OCI-LY7 (cell line): ENCODE results near the gene AKT3. TPM values are rescaled to one million over a fixed set of nuclear protein-coding genes. Genes with fewer than 3 reads are reported as not detected.
"Not testable (repeated sequence)": the region's sequence is repeated elsewhere in the genome, so short reads cannot be mapped to it uniquely, and the experiment has no call there.

Source experiments
- BruUV-seq: library from RNA; stranded (reverse); fragments of 400-500 nt; replicated peaks from 2 replicates; lab custom pipeline; 2021; lab: Mats Ljungman, UMichigan
- CTCF ChIA-PET: fragments of 300-600 bp; sonication (Branson Sonifier 250); formaldehyde crosslinking; loops from one replicate; lab custom pipeline; 2022; ENCODE audit warnings: antibody characterized with exemption; ENCODE audit not compliant: unreplicated experiment; lab: Charles Lee
- POLR2A ChIA-PET: fragments of 300-600 bp; sonication (Branson Sonifier 250); formaldehyde crosslinking; loops from one replicate; lab custom pipeline; 2022; ENCODE audit warnings: antibody characterized with exemption; lab: Charles Lee
- DNase-seq: peaks from one replicate; pipeline ENCODE4 v3.0.0-alpha.2; 2015; ENCODE audit warnings: low spot score
- H2AFZ ChIP-seq: fragments of 200-600 bp; sonication (generic), shearing (Covaris generic); 2 replicates; pipeline ENCODE4 v1.6.1; 2014; ENCODE audit warnings: mild to moderate bottlenecking, antibody characterized with exemption, low read length, moderate library complexity
- H3K27ac ChIP-seq: fragments of 200-600 bp; sonication (generic); 2 replicates; pipeline ENCODE4 v1.5.1; 2014; ENCODE audit warnings: mixed run types, low read depth, mild to moderate bottlenecking, moderate library complexity, low read length, inconsistent platforms; ENCODE audit not compliant: poor library complexity, severe bottlenecking
- H3K36me3 ChIP-seq: fragments of 200-600 bp; sonication (generic); 2 replicates; pipeline ENCODE4 v1.6.1; 2014; ENCODE audit warnings: mild to moderate bottlenecking, antibody characterized with exemption, low read length, moderate library complexity, mixed read lengths; ENCODE audit not compliant: insufficient read depth
- H3K4me1 ChIP-seq: fragments of 200-600 bp; sonication (generic); 2 replicates; pipeline ENCODE4 v1.5.1; 2014; ENCODE audit warnings: mild to moderate bottlenecking, low read length; ENCODE audit not compliant: insufficient read depth, poor library complexity, severe bottlenecking
- H3K4me2 ChIP-seq: fragments of 200-600 bp; sonication (generic); 2 replicates; pipeline ENCODE4 v1.6.1; 2014; ENCODE audit warnings: mild to moderate bottlenecking, low read length
- H3K4me3 ChIP-seq: fragments of 200-600 bp; sonication (generic); 2 replicates; pipeline ENCODE4 v1.5.1; 2014; ENCODE audit warnings: mild to moderate bottlenecking, low read depth, low read length; ENCODE audit not compliant: poor library complexity, severe bottlenecking
- H3K79me2 ChIP-seq: fragments of 200-600 bp; sonication (generic); 2 replicates; pipeline ENCODE4 v1.6.1; 2016; ENCODE audit warnings: low read depth, mild to moderate bottlenecking, low read length, moderate library complexity, mixed read lengths; ENCODE audit not compliant: insufficient read depth
- H3K9me2 ChIP-seq: fragments of 200-600 bp; sonication (generic); 2 replicates; pipeline ENCODE4 v1.6.1; 2016; ENCODE audit warnings: mild to moderate bottlenecking, low read length, mixed read lengths; ENCODE audit not compliant: insufficient read depth
- H3K9me3 ChIP-seq: fragments of 200-600 bp; sonication (generic); 2 replicates; pipeline ENCODE4 v1.6.1; 2014; ENCODE audit warnings: mild to moderate bottlenecking, mixed run types, low read length, mixed read lengths
- H4K20me1 ChIP-seq: fragments of 200-600 bp; sonication (generic); 2 replicates; pipeline ENCODE4 v1.6.1; 2014; ENCODE audit warnings: mild to moderate bottlenecking, antibody characterized with exemption, low read length, moderate library complexity, mixed read lengths; ENCODE audit not compliant: insufficient read depth
- CTCF ChIP-seq: fragments of 200-600 bp; sonication (generic); conservative IDR thresholded peaks from 2 replicates; pipeline ENCODE4 v1.5.1; 2014; ENCODE audit warnings: mild to moderate bottlenecking, antibody characterized with exemption, low read length, moderate library complexity, mixed read lengths
- EZH2phosphoT487 ChIP-seq: fragments of 200-600 bp; sonication (generic); IDR thresholded peaks from 2 replicates; pipeline ENCODE4 v1.6.1; 2018; ENCODE audit warnings: low read depth, borderline replicate concordance, mild to moderate bottlenecking, mixed run types, antibody characterized with exemption, low read length, moderate library complexity, mixed read lengths
- intact Hi-C: fragments of 100-400 bp; cut with micrococcal nuclease; formaldehyde crosslinking; loops from one replicate; pipeline ENCODE4 v1.10.0; 2022; ENCODE audit not compliant: unreplicated experiment
- total RNA-seq, 2 experiments: library from RNA; depleted of rRNA in 1 of 2; stranded (reverse); fragments of >200 nt in 1 of 2; shearing (Covaris generic) in 1 of 2; gene quantifications; 2 replicates each; pipeline ENCODE4 v1.2.3, GENCODE V29; 2014 to 2022

The AKT3 gene
- total RNA-seq, 2 experiments from 2014 or later = 0.29 TPM; not detected in 1

GRCh38 chr1:243783714-243784113 is 66.3 kb downstream of the AKT3 start:
- H3K36me3 ChIP-seq = no peaks in the 10 kb centered on the region
- H3K79me2 ChIP-seq = no peaks in the 10 kb centered on the region
- DNase-seq = no peak
- no peak overlapping the region for H2AFZ ChIP-seq
- no peak overlapping the region for H3K4me2 ChIP-seq
- no peak overlapping the region for H3K27ac ChIP-seq
- BruUV-seq = no TSS peak
- no peaks in the 10 kb centered on the region for H4K20me1 ChIP-seq
- TF ChIP-seq EZH2phosphoT487 (no peak), CTCF (no peak)
- CTCF ChIA-PET = no interaction called here
- H3K9me3 ChIP-seq = no peaks in the 10 kb centered on the region
- POLR2A ChIA-PET = interaction anchor here (0.7 to 1.2 kb wide), 2 partner anchors 8 to 929 kb away, joined by 3 to 4 read pairs; no protein-coding TSS in a partner anchor
- intact Hi-C loops = no loop called here
- H3K4me1 ChIP-seq = no peaks in the 10 kb centered on the region
- H3K4me3 ChIP-seq = no peak overlapping the region
- H3K9me2 ChIP-seq = no peaks in the 10 kb centered on the region

GRCh38 chr1:243772361-243773050 is 77.5 kb downstream of the AKT3 start:
- POLR2A ChIA-PET, H3K4me1 ChIP-seq, H2AFZ ChIP-seq, BruUV-seq, H3K36me3 ChIP-seq, intact Hi-C loops, H3K9me3 ChIP-seq, H3K79me2 ChIP-seq, CTCF ChIA-PET, H3K27ac ChIP-seq, H3K4me3 ChIP-seq, H3K9me2 ChIP-seq, DNase-seq, H4K20me1 ChIP-seq, H3K4me2 ChIP-seq: not testable (repeated sequence)

GRCh38 chr1:243770860-243771259 is 79.2 kb downstream of the AKT3 start:
- Histone ChIP-seq H3K36me3 (no peaks in the 10 kb centered on the region), H4K20me1 (no peaks in the 10 kb centered on the region), H3K79me2 (no peaks in the 10 kb centered on the region), H2AFZ (no peak overlapping the region), H3K27ac (no peak overlapping the region), H3K4me2 (no peak overlapping the region), H3K9me3 (no peaks in the 10 kb centered on the region), H3K4me3 (no peak overlapping the region), H3K9me2 (no peaks in the 10 kb centered on the region), H3K4me1 (no peaks in the 10 kb centered on the region)
- ChIA-PET CTCF (no interaction called here), POLR2A (interaction anchor here (0.7 kb wide), 1 partner anchor 31 kb away, joined by 3 read pairs; no protein-coding TSS in a partner anchor)
- intact Hi-C loops = no loop called here
- TF ChIP-seq CTCF (no peak), EZH2phosphoT487 (no peak)
- no peak for DNase-seq
- no TSS peak for BruUV-seq
